CD8-positive, alpha-beta memory T cell (primary cell): ENCODE data around the gene HINT3. TPM values are rescaled to one million over a fixed set of nuclear protein-coding genes. Genes with fewer than 3 reads are reported as not detected.

Source experiments
- CTCF ChIA-PET: fragments of 350-600 bp; sonication (Branson Sonifier 250); formaldehyde crosslinking; loops from one replicate; lab custom pipeline; 2021; ENCODE audit warnings: antibody characterized with exemption; lab: Charles Lee
- POLR2A ChIA-PET: fragments of 350-600 bp; sonication (Branson Sonifier 250); formaldehyde crosslinking; loops from one replicate; lab custom pipeline; 2021; ENCODE audit warnings: antibody characterized with exemption; lab: Charles Lee
- DNase-seq, 5 donors: peaks; one replicate each; pipeline versions ENCODE4 v3.0.0 to v3.0.0-alpha.2; 2020 to 2022; ENCODE audit warnings: mixed read lengths in 1 of 5
- H3K27ac ChIP-seq: one replicate; pipeline ENCODE4 v1.7.0; 2013; ENCODE audit warnings: low read depth, mild to moderate bottlenecking, low read length, moderate library complexity
- H3K27me3 ChIP-seq: 2 replicates; pipeline ENCODE4 v1.7.0; 2013; ENCODE audit warnings: low read length, mild to moderate bottlenecking; ENCODE audit not compliant: insufficient read depth, poor library complexity, severe bottlenecking
- H3K36me3 ChIP-seq: 2 replicates; pipeline ENCODE4 v1.7.0; 2013; ENCODE audit warnings: mild to moderate bottlenecking, low read length, moderate library complexity; ENCODE audit not compliant: insufficient read depth
- H3K4me1 ChIP-seq: 2 replicates; pipeline ENCODE4 v1.7.0; 2013; ENCODE audit warnings: mild to moderate bottlenecking, low read length, moderate library complexity; ENCODE audit not compliant: insufficient read depth
- H3K4me3 ChIP-seq: 2 replicates; pipeline ENCODE4 v1.7.0; 2013; ENCODE audit warnings: mild to moderate bottlenecking, low read length
- H3K9me3 ChIP-seq: 2 replicates; pipeline ENCODE4 v1.7.0; 2013; ENCODE audit warnings: mild to moderate bottlenecking, low read length
- H3K27ac Mint-ChIP-seq, 8 donors: one replicate each; pipeline ENCODE4 v1.8.0; 2020 to 2021; ENCODE audit warnings: mixed read lengths in 8 of 8, mild to moderate bottlenecking in 6 of 8, inconsistent platforms in 3 of 8, moderate library complexity in 3 of 8
- H3K27me3 Mint-ChIP-seq, 2 donors: one replicate each; pipeline ENCODE4 v1.8.0; 2020 to 2021; ENCODE audit warnings: mixed read lengths in 2 of 2, mild to moderate bottlenecking in 1 of 2, moderate library complexity in 1 of 2
- H3K36me3 Mint-ChIP-seq, 3 donors: one replicate each; pipeline ENCODE4 v1.8.0; 2020 to 2021; ENCODE audit warnings: mixed read lengths in 3 of 3, inconsistent platforms in 1 of 3, mild to moderate bottlenecking in 1 of 3
- H3K4me1 Mint-ChIP-seq, 3 donors: one replicate each; pipeline ENCODE4 v1.8.0; 2020 to 2021; ENCODE audit warnings: mixed read lengths in 3 of 3, inconsistent platforms in 1 of 3, mild to moderate bottlenecking in 1 of 3
- H3K4me3 Mint-ChIP-seq, 7 donors: one replicate each; pipeline ENCODE4 v1.8.0; 2020 to 2021; ENCODE audit warnings: mixed read lengths in 7 of 7, mild to moderate bottlenecking in 6 of 7, moderate library complexity in 4 of 7, inconsistent platforms in 2 of 7
- H3K9me3 Mint-ChIP-seq, 5 donors: one replicate each; pipeline ENCODE4 v1.8.0; 2020 to 2022; ENCODE audit warnings: mixed read lengths in 5 of 5, mild to moderate bottlenecking in 3 of 5, moderate library complexity in 2 of 5, inconsistent platforms in 1 of 5
- polyA plus RNA-seq: library from polyadenylated mRNA; unstranded; fragments of 300-500 nt; fragmentation: Illumina TruSeq; gene quantifications from one replicate; pipeline ENCODE4 v1.2.3, GENCODE V29; 2021
- total RNA-seq, 2 experiments: library from RNA; stranded (reverse); gene quantifications; one replicate each; pipeline ENCODE4 v1.2.3, GENCODE V29; 2021

Gene HINT3
- total and polyA plus RNA-seq, 3 experiments from 2014 or later: 10.4 to 12.8 (median 12.1) TPM

DNA sequence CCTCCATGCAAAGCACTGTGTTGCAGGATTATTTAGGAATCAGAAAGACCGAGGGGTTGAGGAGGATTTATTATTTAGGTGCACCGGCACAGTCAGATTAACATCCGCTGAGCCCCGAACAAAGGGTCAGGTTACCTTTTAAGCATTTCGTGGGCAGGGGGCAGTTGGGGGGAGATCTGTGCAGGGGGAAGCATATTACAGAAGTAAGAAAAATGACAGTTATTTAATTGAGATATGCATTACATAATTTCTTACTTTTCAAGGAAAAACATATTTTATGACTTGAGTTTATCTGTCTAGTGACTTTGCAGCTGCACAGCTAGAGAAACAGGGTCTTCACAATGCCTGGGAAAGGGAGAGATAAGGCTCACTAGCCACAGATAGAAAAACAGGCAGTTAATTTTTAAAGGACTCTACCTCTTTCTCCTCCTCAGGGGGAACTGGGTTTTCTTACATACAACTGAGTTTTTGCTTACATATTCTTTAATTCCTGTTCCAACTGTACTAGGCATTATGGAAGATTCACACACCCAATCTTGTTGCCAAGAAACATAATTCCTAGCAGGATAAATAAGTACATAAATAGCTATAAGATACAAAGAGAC lies 1.7 kb upstream of the HINT3 start:
- no peaks in the 10 kb centered on the region for H3K9me3 ChIP-seq
- no peak for DNase-seq
- H3K4me3 Mint-ChIP-seq: peak overlapping the region in 2 of 7 donors; percentile 12 to 51
- H3K36me3 Mint-ChIP-seq: no peaks in the 10 kb centered on the region
- no peaks in the 10 kb centered on the region for H3K36me3 ChIP-seq
- H3K4me1 Mint-ChIP-seq: peaks cover 4 to 9% (median 6%) of the 10 kb centered on the region in 3 donors
- H3K27me3 Mint-ChIP-seq: peaks cover 2 to 13% of the 10 kb centered on the region in 2 donors
- H3K27ac Mint-ChIP-seq: peak overlapping the region in 4 of 8 donors; percentile 15 to 87 (median 44)
- H3K27me3 ChIP-seq: no peaks in the 10 kb centered on the region
- peak overlapping the region; percentile 8 for H3K27ac ChIP-seq
- POLR2A ChIA-PET: interaction anchor here (3.2 kb wide), 1 partner anchor 174 kb away, joined by 31 read pairs; no protein-coding TSS in a partner anchor
- H3K9me3 Mint-ChIP-seq: no peaks in the 10 kb centered on the region
- CTCF ChIA-PET: interaction anchor here (2.0 to 8.1 kb wide), 5 partner anchors 10 to 174 kb away, joined by 5 to 103 read pairs (median 26); partner anchors contain the start of gene NCOA7
- H3K4me1 ChIP-seq: peaks cover 28% of the 10 kb centered on the region
- no peak overlapping the region for H3K4me3 ChIP-seq

DNA sequence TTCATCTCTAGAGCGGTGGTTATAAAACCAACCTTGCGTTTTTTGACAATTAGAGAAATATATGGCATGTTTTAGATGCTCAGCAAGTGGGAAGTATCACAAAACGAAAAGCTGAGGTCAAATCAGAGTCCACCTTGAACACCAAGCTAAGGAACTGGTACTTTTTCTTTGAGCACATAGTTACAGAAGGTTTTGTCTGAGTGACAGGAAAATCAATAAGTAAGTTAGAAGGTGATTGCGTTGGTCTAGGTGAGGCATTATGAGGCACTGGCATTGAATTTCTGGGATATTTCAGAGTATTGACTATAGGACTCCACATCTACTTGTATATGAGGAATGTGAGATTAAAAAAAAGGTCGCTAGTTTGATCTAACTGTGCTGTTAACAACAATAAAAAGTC lies 597 bp upstream of the HINT3 start:
- no peak overlapping the region for H3K4me3 Mint-ChIP-seq
- H3K27me3 ChIP-seq: no peaks in the 10 kb centered on the region
- H3K9me3 Mint-ChIP-seq: no peaks in the 10 kb centered on the region
- no peaks in the 10 kb centered on the region for H3K36me3 ChIP-seq
- H3K4me1 ChIP-seq: peaks cover 29% of the 10 kb centered on the region
- H3K9me3 ChIP-seq: no peaks in the 10 kb centered on the region
- peaks cover 0 to 4% (median 0%) of the 10 kb centered on the region in 3 donors for H3K36me3 Mint-ChIP-seq
- H3K27ac Mint-ChIP-seq: no peak overlapping the region
- peak overlapping the region; percentile 57 for H3K4me3 ChIP-seq
- CTCF ChIA-PET: interaction anchor here (0.6 to 8.1 kb wide), 37 partner anchors 8 to 242 kb away, joined by 3 to 103 read pairs (median 5); partner anchors contain the start of genes NCOA7 and TRMT11
- peaks cover 2 to 6% of the 10 kb centered on the region in 2 donors for H3K27me3 Mint-ChIP-seq
- POLR2A ChIA-PET: interaction anchor here (0.6 to 3.2 kb wide), 4 partner anchors 30 to 175 kb away, joined by 3 to 46 read pairs (median 20); partner anchors contain the start of genes NCOA7 and TRMT11
- peak overlapping the region; percentile 95 for H3K27ac ChIP-seq
- H3K4me1 Mint-ChIP-seq: peaks cover 6 to 11% (median 6%) of the 10 kb centered on the region in 3 donors
- no peak for DNase-seq

DNA sequence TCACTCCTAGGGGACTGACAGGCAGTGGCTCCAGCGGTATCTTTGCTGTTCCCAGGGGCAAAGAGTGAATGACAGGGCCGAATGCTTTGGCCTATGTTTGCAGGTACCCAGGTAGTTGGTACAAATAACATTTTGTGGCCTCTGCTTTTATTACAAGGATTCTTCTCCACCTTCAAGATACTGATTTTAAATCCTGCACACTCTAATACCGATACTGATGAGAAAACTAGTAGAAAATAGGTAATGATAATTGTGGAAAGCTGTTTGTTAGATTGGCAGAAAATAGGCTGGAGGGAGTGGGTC lies 772 bp downstream of the HINT3 start:
- Mint-ChIP-seq H3K27ac (no peak overlapping the region), H3K4me3 (no peak overlapping the region), H3K36me3 (peaks cover 0 to 12% (median 0%) of the 10 kb centered on the region in 3 donors), H3K27me3 (peaks cover 2% of the 10 kb centered on the region in 2 donors), H3K9me3 (no peaks in the 10 kb centered on the region), H3K4me1 (peaks cover 12 to 20% (median 14%) of the 10 kb centered on the region in 3 donors)
- no peak for DNase-seq
- ChIA-PET POLR2A (interaction anchor here (0.5 to 3.2 kb wide), 5 partner anchors 16 to 656 kb away, joined by 3 to 46 read pairs (median 7); partner anchors contain the start of genes HDDC2, NCOA7 and TRMT11), CTCF (interaction anchor here (0.9 to 8.1 kb wide), 12 partner anchors 9 to 179 kb away, joined by 3 to 103 read pairs (median 18); partner anchors contain the start of genes NCOA7 and TRMT11)
- Histone ChIP-seq H3K4me1 (peaks cover 29% of the 10 kb centered on the region), H3K9me3 (no peaks in the 10 kb centered on the region), H3K4me3 (peak overlapping the region; percentile 57), H3K27ac (peak overlapping the region; percentile 95), H3K36me3 (no peaks in the 10 kb centered on the region), H3K27me3 (no peaks in the 10 kb centered on the region)

DNA sequence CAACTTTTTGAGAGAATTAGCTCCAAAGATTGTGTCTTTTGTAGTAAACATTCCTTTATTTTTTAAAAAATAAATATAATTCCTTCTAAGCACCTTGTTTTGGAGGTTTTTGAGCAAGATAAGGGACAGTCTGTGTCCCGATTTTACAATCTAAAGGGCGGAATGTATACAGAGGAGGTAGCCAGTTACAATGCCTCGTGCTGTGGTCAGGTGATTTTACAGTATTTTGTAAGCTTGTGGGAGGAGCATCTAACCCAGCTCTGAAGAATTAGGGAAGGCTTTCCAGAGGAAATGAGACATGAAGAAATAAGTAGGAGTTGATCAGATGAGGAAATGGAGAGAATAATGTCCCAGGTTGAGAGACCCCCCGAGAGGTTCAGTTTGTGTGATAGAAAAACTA lies 1.3 kb downstream of the HINT3 start:
- no peak overlapping the region for H3K4me3 Mint-ChIP-seq
- Histone ChIP-seq H3K4me3 (peak overlapping the region; percentile 16), H3K36me3 (no peaks in the 10 kb centered on the region), H3K9me3 (no peaks in the 10 kb centered on the region), H3K27me3 (no peaks in the 10 kb centered on the region), H3K27ac (peak overlapping the region; percentile 95), H3K4me1 (peaks cover 29% of the 10 kb centered on the region)
- H3K36me3 Mint-ChIP-seq: peaks cover 0 to 13% (median under 1%) of the 10 kb centered on the region in 3 donors
- no peak overlapping the region for H3K27ac Mint-ChIP-seq
- no peak for DNase-seq
- POLR2A ChIA-PET: interaction anchor here (2.3 to 3.2 kb wide), 2 partner anchors 168 to 177 kb away, joined by 31 to 46 read pairs; partner anchors contain the start of gene NCOA7
- CTCF ChIA-PET: interaction anchor here (0.9 to 8.1 kb wide), 6 partner anchors 13 to 177 kb away, joined by 4 to 103 read pairs (median 26); partner anchors contain the start of genes NCOA7 and TRMT11
- peaks cover 14 to 25% (median 18%) of the 10 kb centered on the region in 3 donors for H3K4me1 Mint-ChIP-seq
- H3K9me3 Mint-ChIP-seq: no peaks in the 10 kb centered on the region
- peaks cover 0 to 2% of the 10 kb centered on the region in 2 donors for H3K27me3 Mint-ChIP-seq

DNA sequence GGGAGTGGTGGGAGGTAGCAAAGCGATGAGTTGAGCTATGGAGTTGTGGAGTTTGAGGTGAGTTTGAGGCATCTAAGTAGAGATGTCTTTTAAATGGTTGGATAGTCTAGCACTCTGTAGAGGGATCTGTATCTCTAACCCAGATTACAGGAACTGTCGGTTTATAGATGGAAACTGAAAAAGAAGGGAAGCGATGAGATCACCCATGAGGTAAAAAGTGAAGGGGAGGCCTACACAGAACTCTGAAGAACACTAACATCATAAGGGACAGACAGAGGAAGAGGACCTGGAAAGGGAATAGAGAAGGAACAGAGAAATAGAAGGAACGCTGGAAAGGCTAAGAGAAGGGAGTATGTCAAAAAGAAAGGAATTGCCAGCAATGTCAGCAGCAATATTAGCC lies 2.5 kb downstream of the HINT3 start:
- H3K4me1 ChIP-seq: peaks cover 29% of the 10 kb centered on the region
- H3K9me3 ChIP-seq: no peaks in the 10 kb centered on the region
- H3K27ac ChIP-seq: no peak overlapping the region
- Mint-ChIP-seq H3K27me3 (peaks cover 0 to 2% of the 10 kb centered on the region in 2 donors), H3K4me3 (no peak overlapping the region), H3K36me3 (peaks cover 0 to 15% (median 3%) of the 10 kb centered on the region in 3 donors), H3K4me1 (peaks cover 26 to 37% (median 29%) of the 10 kb centered on the region in 3 donors), H3K9me3 (no peaks in the 10 kb centered on the region), H3K27ac (no peak overlapping the region)
- DNase-seq: no peak
- CTCF ChIA-PET: interaction anchor here (6.5 to 8.1 kb wide), 2 partner anchors 16 to 170 kb away, joined by 26 to 103 read pairs; partner anchors contain the start of gene NCOA7
- POLR2A ChIA-PET: interaction anchor here (0.7 kb wide), 1 partner anchor 11 kb away, joined by 3 read pairs; no protein-coding TSS in a partner anchor
- H3K36me3 ChIP-seq: no peaks in the 10 kb centered on the region
- no peaks in the 10 kb centered on the region for H3K27me3 ChIP-seq
- H3K4me3 ChIP-seq: no peak overlapping the region

DNA sequence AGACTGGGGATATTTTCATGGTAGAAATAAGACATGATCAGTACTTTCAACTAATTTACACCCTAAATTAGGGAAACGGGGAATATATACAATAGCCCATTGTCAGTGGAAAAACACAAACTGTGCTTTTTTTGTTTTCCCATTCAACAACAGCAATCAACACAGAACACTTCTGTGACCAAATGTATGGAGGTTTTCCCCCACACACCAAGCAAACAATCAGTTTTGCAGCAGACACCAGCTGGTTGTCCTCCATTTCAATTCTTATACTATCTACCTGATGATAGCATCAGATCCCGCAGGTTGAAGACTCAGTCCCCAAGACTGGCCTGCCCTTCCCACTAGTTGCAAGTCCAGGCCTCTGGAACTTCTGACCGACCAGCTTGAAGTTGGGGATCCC lies 4.5 kb downstream of the HINT3 start:
- H3K27me3 ChIP-seq: no peaks in the 10 kb centered on the region
- Mint-ChIP-seq H3K36me3 (peaks cover 0 to 15% (median 3%) of the 10 kb centered on the region in 3 donors), H3K4me3 (no peak overlapping the region), H3K9me3 (no peaks in the 10 kb centered on the region), H3K4me1 (peaks cover 33 to 47% (median 38%) of the 10 kb centered on the region in 3 donors), H3K27me3 (no peaks in the 10 kb centered on the region), H3K27ac (peak overlapping the region in 4 of 8 donors; percentile 14 to 75 (median 30))
- no peak overlapping the region for H3K27ac ChIP-seq
- H3K9me3 ChIP-seq: no peaks in the 10 kb centered on the region
- H3K4me1 ChIP-seq: peaks cover 27% of the 10 kb centered on the region
- H3K36me3 ChIP-seq: no peaks in the 10 kb centered on the region
- DNase-seq: no peak
- no peak overlapping the region for H3K4me3 ChIP-seq
- ChIA-PET CTCF (interaction anchor here (1.0 to 6.5 kb wide), 4 partner anchors 9 to 173 kb away, joined by 3 to 26 read pairs (median 4); partner anchors contain the start of gene NCOA7), POLR2A (no interaction called here)

DNA sequence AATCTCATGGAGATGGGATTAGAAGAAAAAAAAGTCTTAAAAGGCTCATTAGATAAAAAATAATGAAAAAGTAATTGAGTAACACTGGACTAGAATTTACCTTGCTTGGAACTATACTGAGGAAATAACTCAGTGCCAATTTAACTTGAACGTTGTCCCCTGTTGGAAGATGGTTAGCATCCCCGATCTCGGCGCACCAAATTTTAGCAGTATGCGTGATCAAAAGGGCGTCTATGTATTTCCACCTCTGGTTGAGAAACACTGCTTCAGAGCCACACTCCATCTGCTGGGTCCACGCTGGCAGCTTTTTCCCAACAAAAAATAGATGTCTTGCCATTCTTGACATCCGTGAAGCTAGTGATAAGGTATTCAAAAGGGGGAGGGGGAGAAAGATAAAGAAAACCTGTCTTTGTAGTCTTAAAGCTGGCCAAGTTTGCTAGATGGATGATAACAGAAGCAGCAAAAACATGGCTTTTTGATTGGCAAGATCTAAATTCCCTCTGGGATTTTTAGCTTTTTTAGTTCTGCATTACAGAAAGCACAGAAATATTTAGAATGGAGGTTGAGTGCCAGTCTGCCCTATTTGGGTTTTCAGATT lies 6.4 kb downstream of the HINT3 start:
- H3K27me3 ChIP-seq: no peaks in the 10 kb centered on the region
- Mint-ChIP-seq H3K4me1 (peaks cover 38 to 52% (median 42%) of the 10 kb centered on the region in 3 donors), H3K27me3 (no peaks in the 10 kb centered on the region), H3K4me3 (no peak overlapping the region), H3K9me3 (no peaks in the 10 kb centered on the region), H3K36me3 (peaks cover 0 to 26% (median 8%) of the 10 kb centered on the region in 3 donors), H3K27ac (peak overlapping the region in 5 of 8 donors; percentile 25 to 91 (median 44))
- no peak overlapping the region for H3K27ac ChIP-seq
- peaks cover 6% of the 10 kb centered on the region for H3K36me3 ChIP-seq
- CTCF ChIA-PET: interaction anchor here (2.0 to 6.5 kb wide), 2 partner anchors 12 to 172 kb away, joined by 9 to 26 read pairs; partner anchors contain the start of gene NCOA7
- no peaks in the 10 kb centered on the region for H3K9me3 ChIP-seq
- DNase-seq: no peak
- POLR2A ChIA-PET: no interaction called here
- H3K4me1 ChIP-seq: peaks cover 17% of the 10 kb centered on the region
- no peak overlapping the region for H3K4me3 ChIP-seq
